Stimulated activated CD4-positive, alpha-beta T cell treated with anti-CD3 and anti-CD28 coated beads, Interleukin-15, amount 100 ng/mL, for 48 hours (primary cell): ENCODE data around the gene SH2B2.

Experiments used
- DNase-seq, 2 donors: peaks; one replicate each; pipeline ENCODE4 v3.0.0-alpha.2; 2020; ENCODE audit warnings: low read depth in 2 of 2

The SH2B2 gene

DNA sequence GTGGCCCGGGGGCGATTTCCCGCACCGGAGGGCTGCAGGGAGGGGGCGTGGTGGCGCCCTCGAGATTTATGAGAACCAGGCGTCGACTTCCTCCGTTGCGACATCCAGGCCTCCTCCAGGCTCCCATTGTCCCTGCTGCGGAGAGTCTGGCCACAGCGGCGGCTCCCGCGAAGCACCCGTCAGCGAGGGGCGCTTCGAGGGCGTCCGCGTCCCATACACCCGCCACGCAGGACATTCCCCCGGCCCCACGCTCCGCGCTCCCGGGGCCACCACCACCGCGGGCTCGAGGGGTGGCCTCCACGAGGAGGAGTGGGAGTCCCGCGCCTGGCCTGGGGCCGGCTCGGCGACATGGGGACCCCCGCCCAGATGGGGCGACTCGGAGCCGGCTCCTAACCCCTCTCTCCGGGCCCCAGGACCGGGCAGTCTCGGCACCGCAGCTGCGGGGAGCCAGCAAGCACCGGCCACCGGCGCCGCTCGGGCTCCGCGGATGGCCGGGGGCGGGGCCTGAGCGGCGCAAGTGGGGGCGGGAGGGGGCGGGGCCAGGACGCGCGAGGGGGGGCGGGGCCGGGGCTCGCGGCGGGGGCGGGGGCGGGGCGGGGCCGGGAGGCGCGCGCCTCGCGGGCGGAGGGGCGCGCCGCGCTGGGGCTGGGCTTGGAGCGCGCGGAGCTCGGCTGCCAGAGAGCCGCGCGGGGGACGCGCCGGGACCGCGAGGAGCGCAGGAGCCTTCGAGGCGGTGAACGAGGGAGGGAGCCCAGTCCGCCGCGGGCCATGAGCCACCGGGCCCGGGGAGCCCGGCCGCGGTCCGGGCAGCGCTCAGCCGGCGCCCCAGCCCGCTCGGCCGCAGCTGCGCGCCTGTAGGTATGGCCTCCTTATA lies at the start of gene SH2B2:
Gene SH2B2 (plus strand): TSS at position 632 of the 874 bp plus-strand sequence. CDS start 13,683 bp downstream, outside the sequence.
- DNase-seq = no peak

- no peak for DNase-seq
These were observed 47.4 kb upstream of the SH2B2 start for GRCh38 chr7:102239206-102239820.

GRCh38 chr7:102241431-102241830 lies 45.2 kb upstream of the SH2B2 start:
- no peak for DNase-seq

DNA sequence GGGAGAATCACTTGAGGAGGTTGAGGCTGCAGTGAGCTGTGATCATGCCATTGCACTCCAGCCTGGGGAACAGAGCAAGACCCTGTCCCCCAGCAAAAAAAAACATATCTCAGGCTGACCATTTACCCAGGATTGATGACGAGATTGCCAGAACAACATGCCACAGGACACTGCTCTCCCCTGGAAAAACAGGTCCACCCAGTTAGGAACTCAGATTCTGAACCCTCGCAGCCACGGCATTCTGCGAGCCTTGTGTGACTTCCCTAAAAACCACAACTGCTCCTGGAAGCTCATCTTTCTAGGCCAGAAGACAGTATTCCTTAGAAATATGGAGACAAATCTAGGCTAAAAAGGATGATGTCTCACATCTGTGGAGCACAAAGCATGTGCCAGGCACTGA lies 42.1 kb upstream of the SH2B2 start:
- DNase-seq = no peak

DNA sequence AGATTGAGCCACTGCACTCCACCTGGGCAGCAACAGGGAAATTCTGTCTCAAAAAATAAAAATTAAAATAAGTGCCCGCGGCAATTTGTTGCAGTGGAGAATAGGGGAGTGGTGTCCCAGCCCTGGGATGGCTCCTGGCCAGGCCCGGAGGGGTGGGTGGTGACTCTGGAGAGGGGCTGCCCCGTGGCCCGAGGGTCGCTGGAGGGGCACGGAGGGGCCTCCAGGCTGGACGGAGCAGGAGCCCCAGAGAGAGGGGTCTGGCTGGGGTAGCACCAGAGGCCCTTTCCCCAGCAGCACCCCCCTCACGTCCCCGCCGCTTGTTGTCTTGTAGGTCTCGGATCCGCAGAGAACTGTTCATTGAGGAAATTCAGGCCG lies 38.6 kb upstream of the SH2B2 start:
- DNase-seq = no peak

- DNase-seq = no peak
These were observed 37.9 kb upstream of the SH2B2 start for GRCh38 chr7:102248456-102249395.

DNA sequence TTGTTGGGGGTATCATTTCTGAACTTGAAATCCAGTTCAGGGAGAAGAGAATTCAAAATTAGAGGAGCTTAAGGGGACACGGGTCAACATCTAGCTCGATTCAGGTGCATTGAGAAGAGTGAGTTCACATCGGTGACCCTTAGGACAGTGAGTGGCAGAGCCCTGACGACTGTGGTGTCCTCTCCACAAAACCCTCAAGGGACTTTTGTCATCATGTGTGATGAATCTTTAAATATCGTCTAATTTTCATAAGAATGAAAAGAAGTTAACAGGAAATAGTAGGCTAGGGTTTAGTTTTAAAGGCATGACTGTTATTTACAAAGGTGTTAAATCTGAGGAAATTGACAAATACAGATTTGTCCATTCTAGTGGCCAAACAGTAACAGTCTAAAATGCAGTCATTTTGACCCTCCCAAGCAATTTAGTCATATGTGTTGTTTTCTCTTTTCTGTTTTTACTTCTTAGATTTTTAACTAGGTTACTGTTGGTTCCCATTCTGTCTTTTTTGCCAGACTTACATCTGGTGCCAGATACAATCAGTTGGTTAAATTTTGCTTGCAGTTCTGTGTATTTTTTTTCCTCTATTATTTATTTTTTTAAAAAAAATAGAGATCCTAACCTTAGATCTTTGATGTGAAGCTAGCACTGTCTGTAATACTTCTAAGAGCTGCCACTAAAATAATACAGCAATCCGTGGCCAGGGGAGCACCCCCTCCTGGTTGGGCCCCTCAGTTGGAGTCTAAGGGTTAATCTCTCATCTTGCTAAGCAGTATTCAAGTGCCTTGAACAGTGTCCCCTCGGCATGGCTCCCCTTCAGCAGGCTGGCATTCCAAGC lies 34.9 kb upstream of the SH2B2 start:
- no peak for DNase-seq

GRCh38 chr7:102252366-102252982 lies 34.2 kb upstream of the SH2B2 start:
- DNase-seq = no peak

GRCh38 chr7:102253066-102253972 lies 33.3 kb upstream of the SH2B2 start:
- DNase-seq = no peak

DNA sequence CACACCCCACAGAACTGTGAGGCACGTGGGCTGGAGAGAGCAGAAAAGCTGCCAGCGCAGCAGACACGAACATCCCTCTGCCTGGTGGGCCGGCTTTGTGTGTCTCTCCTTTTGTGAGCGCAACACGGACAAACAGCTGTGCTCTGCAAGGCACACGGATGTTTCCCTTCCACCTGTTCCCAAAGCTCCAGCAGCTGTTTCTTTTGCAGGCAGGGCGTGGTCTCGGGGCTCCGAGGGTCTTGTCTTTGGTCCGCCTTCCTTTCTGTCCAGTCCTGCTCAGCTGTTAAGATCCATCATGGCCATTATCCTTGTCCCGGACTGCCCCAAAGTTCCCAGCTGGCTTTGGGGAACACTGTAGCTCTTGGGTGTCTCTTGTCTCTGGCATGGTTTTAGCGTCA lies 32.7 kb upstream of the SH2B2 start:
- no peak for DNase-seq

DNA sequence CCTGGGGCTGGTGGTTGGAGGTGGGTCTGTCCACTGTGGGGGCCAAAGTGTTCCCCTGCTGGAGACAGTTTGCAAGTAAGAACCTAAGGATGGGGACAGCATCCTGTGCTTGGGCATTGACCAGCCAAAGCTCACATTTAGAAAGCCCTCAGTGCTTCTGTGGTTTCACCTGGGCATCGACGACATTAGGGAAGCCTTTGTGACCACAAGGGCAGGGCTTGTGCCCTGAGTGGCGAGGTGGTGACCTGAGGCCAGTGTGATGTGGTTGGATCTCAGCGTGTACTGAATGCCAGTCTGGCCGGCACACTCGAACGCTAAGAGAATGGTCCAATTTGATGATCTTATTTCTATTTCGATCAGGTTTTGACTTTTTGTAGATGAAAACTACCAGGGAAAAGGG lies 32.1 kb upstream of the SH2B2 start:
- DNase-seq = no peak

GRCh38 chr7:102255501-102255900 lies 31.2 kb upstream of the SH2B2 start:
- DNase-seq = no peak

- DNase-seq = no peak
These were observed 30.8 kb upstream of the SH2B2 start for GRCh38 chr7:102255916-102256315.

- DNase-seq = no peak
These were observed 28.5 kb upstream of the SH2B2 start for GRCh38 chr7:102258073-102258748.

- DNase-seq = no peak
These were observed 27.9 kb upstream of the SH2B2 start for GRCh38 chr7:102258749-102259107.

- DNase-seq = no peak
These were observed 25.8 kb upstream of the SH2B2 start for GRCh38 chr7:102260856-102261255.

DNA sequence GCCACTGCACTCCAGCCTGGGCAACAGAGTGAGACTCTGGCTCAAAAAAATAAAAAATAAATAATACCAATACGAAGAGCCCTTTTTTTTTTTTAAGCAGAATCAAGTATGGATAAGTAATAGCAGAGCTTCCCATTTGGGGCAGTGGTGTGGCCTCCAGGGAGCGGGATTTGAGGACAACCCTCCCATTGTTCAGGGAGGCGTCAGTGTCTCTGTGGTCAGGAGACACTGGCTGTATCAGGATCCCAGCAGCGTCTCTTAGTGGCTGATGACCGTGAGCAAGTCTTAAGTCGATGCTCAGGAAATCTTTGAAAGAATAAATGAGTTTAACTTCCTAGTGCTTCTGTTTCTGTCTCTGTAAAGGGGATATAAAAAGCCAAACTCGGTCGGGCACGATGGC lies 25.2 kb upstream of the SH2B2 start:
- DNase-seq = no peak

DNA sequence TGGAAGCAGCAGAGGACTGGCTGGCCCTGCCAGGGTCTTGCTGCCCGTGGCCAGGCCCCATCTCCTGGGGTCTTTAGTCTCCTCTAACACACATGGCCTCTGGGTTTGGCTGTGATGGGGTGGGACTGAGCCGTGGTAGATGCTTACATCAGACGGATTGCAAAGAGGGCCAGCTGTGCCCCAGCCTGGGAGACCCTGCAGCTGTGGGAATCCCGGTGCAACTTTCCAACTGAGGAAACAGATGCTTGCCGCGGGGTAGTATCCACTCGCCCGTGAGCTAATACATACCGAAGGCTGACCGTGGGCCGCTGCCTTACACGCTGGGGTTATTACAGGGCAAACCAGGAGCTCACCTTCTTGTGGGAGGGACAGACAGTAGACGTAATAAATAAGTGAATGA lies 24.1 kb upstream of the SH2B2 start:
- DNase-seq = no peak

- DNase-seq = no peak
These were observed 22.2 kb upstream of the SH2B2 start for GRCh38 chr7:102264367-102264891.
